ENCODE data around the gene LMAN2. TPM values are rescaled to one million over a fixed set of nuclear protein-coding genes. Genes with fewer than 3 reads are reported as not detected.

The LMAN2 gene
- total RNA-seq, 2 donors from 2014 or later: 119 to 128 TPM

- no peak for DNase-seq
- Histone ChIP-seq H3K9ac (ENCODE audit: extremely low read depth, low read length, poor library complexity, severe bottlenecking) (no peak overlapping the region), H3K27me3 (ENCODE audit: control insufficient read depth, insufficient read depth, low read length, poor library complexity, severe bottlenecking) (no peaks in the 10 kb centered on the region), H3K4me1 (ENCODE audit: control insufficient read depth, insufficient read depth, low read length) (no peaks in the 10 kb centered on the region), H3K9me3 (ENCODE audit: control insufficient read depth, low read length) (peaks cover 9% of the 10 kb centered on the region), H3K4me3 (ENCODE audit: low read length) (no peak overlapping the region), H3K27ac (ENCODE audit: low read depth, low read length) (no peak overlapping the region), H3K36me3 (ENCODE audit: control insufficient read depth, insufficient read depth, low read length) (peaks cover 8% of the 10 kb centered on the region)
- H3K9me3 Mint-ChIP-seq: peaks cover 2% of the 10 kb centered on the region
- H3K36me3 Mint-ChIP-seq (ENCODE audit: low read depth): peaks cover 30% of the 10 kb centered on the region
- TF ChIP-seq, protein P1, sequence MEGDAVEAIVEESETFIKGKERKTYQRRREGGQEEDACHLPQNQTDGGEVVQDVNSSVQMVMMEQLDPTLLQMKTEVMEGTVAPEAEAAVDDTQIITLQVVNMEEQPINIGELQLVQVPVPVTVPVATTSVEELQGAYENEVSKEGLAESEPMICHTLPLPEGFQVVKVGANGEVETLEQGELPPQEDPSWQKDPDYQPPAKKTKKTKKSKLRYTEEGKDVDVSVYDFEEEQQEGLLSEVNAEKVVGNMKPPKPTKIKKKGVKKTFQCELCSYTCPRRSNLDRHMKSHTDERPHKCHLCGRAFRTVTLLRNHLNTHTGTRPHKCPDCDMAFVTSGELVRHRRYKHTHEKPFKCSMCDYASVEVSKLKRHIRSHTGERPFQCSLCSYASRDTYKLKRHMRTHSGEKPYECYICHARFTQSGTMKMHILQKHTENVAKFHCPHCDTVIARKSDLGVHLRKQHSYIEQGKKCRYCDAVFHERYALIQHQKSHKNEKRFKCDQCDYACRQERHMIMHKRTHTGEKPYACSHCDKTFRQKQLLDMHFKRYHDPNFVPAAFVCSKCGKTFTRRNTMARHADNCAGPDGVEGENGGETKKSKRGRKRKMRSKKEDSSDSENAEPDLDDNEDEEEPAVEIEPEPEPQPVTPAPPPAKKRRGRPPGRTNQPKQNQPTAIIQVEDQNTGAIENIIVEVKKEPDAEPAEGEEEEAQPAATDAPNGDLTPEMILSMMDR (conservative IDR thresholded peaks at IDR 0.05): no peak
- 95 to 98% methylated on average over 5 to 7 of the region's 7 CpGs for WGBS, 2 experiments (ENCODE audit: insufficient coverage in 1 of 2, insufficient read length in 1 of 2)
- H3K27ac Mint-ChIP-seq: no peak overlapping the region
- peaks cover 11% of the 10 kb centered on the region for H3K4me1 Mint-ChIP-seq
- H3K4me3 Mint-ChIP-seq: no peak overlapping the region
- no peaks in the 10 kb centered on the region for H3K27me3 Mint-ChIP-seq (ENCODE audit: insufficient read depth)
These were observed 30.6 kb downstream of the LMAN2 start for GRCh38 chr5:177320879-177321278.

- Histone ChIP-seq H3K36me3 (ENCODE audit: control insufficient read depth, insufficient read depth, low read length) (peaks cover 8% of the 10 kb centered on the region), H3K4me3 (ENCODE audit: low read length) (no peak overlapping the region), H3K9ac (ENCODE audit: extremely low read depth, low read length, poor library complexity, severe bottlenecking) (no peak overlapping the region), H3K9me3 (ENCODE audit: control insufficient read depth, low read length) (peaks cover 9% of the 10 kb centered on the region), H3K4me1 (ENCODE audit: control insufficient read depth, insufficient read depth, low read length) (no peaks in the 10 kb centered on the region), H3K27ac (ENCODE audit: low read depth, low read length) (no peak overlapping the region), H3K27me3 (ENCODE audit: control insufficient read depth, insufficient read depth, low read length, poor library complexity, severe bottlenecking) (no peaks in the 10 kb centered on the region)
- peaks cover 2% of the 10 kb centered on the region for H3K9me3 Mint-ChIP-seq
- 96 to 97% methylated on average over 11 to 14 of the region's 14 CpGs for WGBS, 2 experiments (ENCODE audit: insufficient coverage in 1 of 2, insufficient read length in 1 of 2)
- H3K4me3 Mint-ChIP-seq: no peak overlapping the region
- DNase-seq: no peak
- TF ChIP-seq, protein P1 (conservative IDR thresholded peaks at IDR 0.05): no peak
- H3K36me3 Mint-ChIP-seq (ENCODE audit: low read depth): peaks cover 29% of the 10 kb centered on the region
- H3K4me1 Mint-ChIP-seq: peaks cover 6% of the 10 kb centered on the region
- H3K27ac Mint-ChIP-seq: no peak overlapping the region
- H3K27me3 Mint-ChIP-seq (ENCODE audit: insufficient read depth): no peaks in the 10 kb centered on the region
These were observed 31.4 kb downstream of the LMAN2 start for GRCh38 chr5:177319913-177320588.

- H3K36me3 ChIP-seq (ENCODE audit: control insufficient read depth, insufficient read depth, low read length): no peaks in the 10 kb centered on the region
- H3K4me1 ChIP-seq (ENCODE audit: control insufficient read depth, insufficient read depth, low read length): no peaks in the 10 kb centered on the region
- peak overlapping the region; percentile 80 for H3K27ac Mint-ChIP-seq
- no peaks in the 10 kb centered on the region for H3K27me3 Mint-ChIP-seq (ENCODE audit: insufficient read depth)
- H3K9me3 Mint-ChIP-seq: peaks cover 2% of the 10 kb centered on the region
- 35 to 44% methylated on average over 5 to 7 of the region's 7 CpGs for WGBS, 2 experiments (ENCODE audit: insufficient coverage in 1 of 2, insufficient read length in 1 of 2)
- peak; percentile 91 for DNase-seq
- peaks cover 6% of the 10 kb centered on the region for H3K4me1 Mint-ChIP-seq
- no peaks in the 10 kb centered on the region for H3K27me3 ChIP-seq (ENCODE audit: control insufficient read depth, insufficient read depth, low read length, poor library complexity, severe bottlenecking)
- H3K9ac ChIP-seq (ENCODE audit: extremely low read depth, low read length, poor library complexity, severe bottlenecking): no peak overlapping the region
- no peak overlapping the region for H3K27ac ChIP-seq (ENCODE audit: low read depth, low read length)
- peaks cover 9% of the 10 kb centered on the region for H3K9me3 ChIP-seq (ENCODE audit: control insufficient read depth, low read length)
- no peak overlapping the region for H3K4me3 ChIP-seq (ENCODE audit: low read length)
- H3K36me3 Mint-ChIP-seq (ENCODE audit: low read depth): peaks cover 21% of the 10 kb centered on the region
- TF ChIP-seq, protein P1 (conservative IDR thresholded peaks at IDR 0.05): peak; percentile 94
- no peak overlapping the region for H3K4me3 Mint-ChIP-seq
These were observed 33.5 kb downstream of the LMAN2 start for GRCh38 chr5:177317959-177318377.

Measured in endodermal cell (in vitro differentiated cells).